Sigmoid colon (tissue), 7 donors: ENCODE measurements around the gene TOM1. TPM values are rescaled to one million over a fixed set of nuclear protein-coding genes. Genes with fewer than 3 reads are reported as not detected.

Experiments used
- DNase-seq: peaks from one replicate; pipeline ENCODE4 v3.0.0-alpha.2; 2019
- H3K27ac ChIP-seq, 4 donors: fragments of 200-600 bp; sonication (generic); one replicate each; pipeline ENCODE4 v1.5.1; 2016 to 2019; ENCODE audit warnings: mild to moderate bottlenecking in 1 of 4
- H3K27me3 ChIP-seq, 3 donors: fragments of 200-600 bp; sonication (generic); one replicate each; pipeline ENCODE4 v1.5.1; 2019; ENCODE audit warnings: mild to moderate bottlenecking in 1 of 3
- H3K36me3 ChIP-seq, 4 donors: fragments of 200-600 bp; sonication (generic); one replicate each; pipeline ENCODE4 v1.5.1; 2016 to 2019
- H3K4me1 ChIP-seq, 4 donors: fragments of 200-600 bp; sonication (generic); one replicate each; pipeline ENCODE4 v1.5.1; 2017 to 2019
- H3K4me3 ChIP-seq, 4 donors: fragments of 200-600 bp; sonication (generic); one replicate each; pipeline ENCODE4 v1.5.1; 2017 to 2019; ENCODE audit warnings: mild to moderate bottlenecking in 2 of 4, moderate library complexity in 1 of 4
- H3K9me3 ChIP-seq, 4 donors: fragments of 200-600 bp in 3 of 4; sonication (generic) in 3 of 4; one replicate each; pipeline versions ENCODE4 v1.5.1 to v1.6.1; 2013 to 2019
- EP300 ChIP-seq, 4 donors: sonication (generic); formaldehyde crosslinking; IDR thresholded peaks; one replicate each; pipeline ENCODE4 v1.6.1; 2017; ENCODE audit warnings: antibody characterized with exemption in 4 of 4
- POLR2A ChIP-seq, 2 donors: fragments of 450-650 bp; IDR thresholded peaks; one replicate each; pipeline ENCODE4 v1.6.1; 2016; ENCODE audit warnings: antibody characterized with exemption in 2 of 2, mild to moderate bottlenecking in 2 of 2, moderate library complexity in 2 of 2
- POLR2AphosphoS5 ChIP-seq, 4 donors: sonication (generic); formaldehyde crosslinking; IDR thresholded peaks; one replicate each; pipeline ENCODE4 v1.6.1; 2017; ENCODE audit warnings: antibody characterized with exemption in 4 of 4
- WGBS, 2 donors: extraction: QIAGEN DNeasy Blood & Tissue Kit; methylation state at CpG; one replicate each; pipeline ENCODE4 v1.1.7; 2013; 5-methylcytosine and 5-hydroxymethylcytosine counted together
- intact Hi-C: fragments of 100-400 bp; cut with DNase I; formaldehyde crosslinking; loops from one replicate; pipeline ENCODE4 v1.15.1; 2023
- polyA plus RNA-seq, 3 donors: library from polyadenylated mRNA; stranded (reverse); fragments of 200-250 nt; gene quantifications; one replicate each; pipeline ENCODE4 v1.2.3, GENCODE V29; 2013
- total RNA-seq, 4 donors: library from RNA; depleted of rRNA; stranded (reverse); fragments of >200 nt; gene quantifications; one replicate each; pipeline ENCODE4 v1.1.0, GENCODE V29; 2016
- TF ChIP-seq, protein P1 (sequence below), 4 experiments: fragments of 450-650 bp in 3 of 4; fragments of 200-600 bp in 1 of 4; IDR thresholded peaks; one replicate each; pipeline ENCODE4 v1.5.1; 2016 to 2019; ENCODE audit warnings: antibody characterized with exemption in 4 of 4, mild to moderate bottlenecking in 3 of 4, moderate library complexity in 2 of 4
- donor health status: healthy with polysubstance abuse.
- donor health status: Bipolar disorder and iron deficiency.
- donor health status: healthy.

TOM1 gene
- total and polyA plus RNA-seq, 7 donors = 32.5 to 66.5 (median 50.8) TPM

DNA sequence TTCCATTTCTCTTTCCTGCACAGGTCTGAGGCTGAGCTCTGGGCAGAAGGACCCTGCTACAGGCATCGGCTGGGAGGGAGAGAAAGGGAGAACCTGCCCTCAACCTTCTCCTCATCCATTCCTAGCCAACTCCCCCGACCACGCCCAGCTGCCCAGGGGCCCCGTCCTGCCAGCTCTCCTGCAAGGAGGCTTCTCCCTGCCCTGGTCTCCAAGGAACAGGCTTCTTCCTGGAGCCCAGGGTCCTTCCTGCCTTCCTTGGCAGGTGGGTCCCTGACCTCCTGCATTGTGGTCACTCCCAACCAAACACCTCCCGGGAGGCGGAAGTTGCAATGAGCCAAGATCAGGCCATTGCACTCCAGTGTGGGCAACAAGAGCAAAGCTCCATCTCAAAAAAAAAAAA, 68.7 kb downstream of the TOM1 start:
- no peaks in the 10 kb centered on the region for H3K36me3 ChIP-seq
- DNase-seq = no peak
- peaks cover 0 to 14% (median 7%) of the 10 kb centered on the region in 4 donors for H3K4me1 ChIP-seq
- H3K27me3 ChIP-seq = peaks cover 0 to 25% (median 5%) of the 10 kb centered on the region in 3 donors
- H3K9me3 ChIP-seq = no peaks in the 10 kb centered on the region
- 38 to 74% methylated on average over 6 of the region's 6 CpGs for WGBS, 2 donors
- TF ChIP-seq EP300 (IDR thresholded peaks at IDR 0.05) = no peak
- no peak for TF ChIP-seq POLR2AphosphoS5 (IDR thresholded peaks at IDR 0.05)
- no peak for TF ChIP-seq POLR2A (IDR thresholded peaks at IDR 0.05)
- TF ChIP-seq, protein P1, sequence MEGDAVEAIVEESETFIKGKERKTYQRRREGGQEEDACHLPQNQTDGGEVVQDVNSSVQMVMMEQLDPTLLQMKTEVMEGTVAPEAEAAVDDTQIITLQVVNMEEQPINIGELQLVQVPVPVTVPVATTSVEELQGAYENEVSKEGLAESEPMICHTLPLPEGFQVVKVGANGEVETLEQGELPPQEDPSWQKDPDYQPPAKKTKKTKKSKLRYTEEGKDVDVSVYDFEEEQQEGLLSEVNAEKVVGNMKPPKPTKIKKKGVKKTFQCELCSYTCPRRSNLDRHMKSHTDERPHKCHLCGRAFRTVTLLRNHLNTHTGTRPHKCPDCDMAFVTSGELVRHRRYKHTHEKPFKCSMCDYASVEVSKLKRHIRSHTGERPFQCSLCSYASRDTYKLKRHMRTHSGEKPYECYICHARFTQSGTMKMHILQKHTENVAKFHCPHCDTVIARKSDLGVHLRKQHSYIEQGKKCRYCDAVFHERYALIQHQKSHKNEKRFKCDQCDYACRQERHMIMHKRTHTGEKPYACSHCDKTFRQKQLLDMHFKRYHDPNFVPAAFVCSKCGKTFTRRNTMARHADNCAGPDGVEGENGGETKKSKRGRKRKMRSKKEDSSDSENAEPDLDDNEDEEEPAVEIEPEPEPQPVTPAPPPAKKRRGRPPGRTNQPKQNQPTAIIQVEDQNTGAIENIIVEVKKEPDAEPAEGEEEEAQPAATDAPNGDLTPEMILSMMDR (IDR thresholded peaks at IDR 0.05) = no peak
- no peak overlapping the region for H3K27ac ChIP-seq
- no peak overlapping the region for H3K4me3 ChIP-seq
- intact Hi-C loops = no loop called here

DNA sequence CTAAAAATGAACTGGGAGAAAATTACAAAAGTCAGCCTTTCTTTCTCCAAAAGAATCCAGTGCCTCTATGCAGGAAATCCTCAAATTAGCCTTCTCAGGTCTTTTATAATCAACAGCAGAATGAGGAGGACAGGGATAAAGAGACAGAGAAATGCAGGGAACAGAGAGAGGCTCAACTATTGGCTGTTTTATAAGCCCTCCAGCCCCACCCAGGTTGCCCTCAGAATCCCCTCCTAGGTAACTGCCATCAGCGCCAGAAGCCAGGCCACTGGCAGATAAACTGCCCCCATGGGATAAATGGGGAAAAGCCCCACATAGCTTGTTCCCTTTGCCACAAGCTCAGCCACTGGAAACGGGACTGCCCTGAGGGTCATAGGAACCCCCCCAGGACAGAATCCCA, 70.3 kb downstream of the TOM1 start:
- H3K27ac ChIP-seq = no peak overlapping the region
- no peaks in the 10 kb centered on the region for H3K36me3 ChIP-seq
- WGBS, 2 donors = 80% methylated on average over 2 of the region's 2 CpGs
- TF ChIP-seq, protein P1 (IDR thresholded peaks at IDR 0.05) = no peak
- no peak for TF ChIP-seq POLR2AphosphoS5 (IDR thresholded peaks at IDR 0.05)
- TF ChIP-seq POLR2A (IDR thresholded peaks at IDR 0.05) = no peak
- peaks cover 0 to 11% (median 5%) of the 10 kb centered on the region in 3 donors for H3K27me3 ChIP-seq
- H3K4me3 ChIP-seq = no peak overlapping the region
- H3K9me3 ChIP-seq = no peaks in the 10 kb centered on the region
- intact Hi-C loops = loop anchor here (2.0 to 10.0 kb wide), 2 partner anchors 19 to 555 kb away; no protein-coding TSS in a partner anchor
- H3K4me1 ChIP-seq = peaks cover 0 to 14% (median 7%) of the 10 kb centered on the region in 4 donors
- DNase-seq = no peak

DNA sequence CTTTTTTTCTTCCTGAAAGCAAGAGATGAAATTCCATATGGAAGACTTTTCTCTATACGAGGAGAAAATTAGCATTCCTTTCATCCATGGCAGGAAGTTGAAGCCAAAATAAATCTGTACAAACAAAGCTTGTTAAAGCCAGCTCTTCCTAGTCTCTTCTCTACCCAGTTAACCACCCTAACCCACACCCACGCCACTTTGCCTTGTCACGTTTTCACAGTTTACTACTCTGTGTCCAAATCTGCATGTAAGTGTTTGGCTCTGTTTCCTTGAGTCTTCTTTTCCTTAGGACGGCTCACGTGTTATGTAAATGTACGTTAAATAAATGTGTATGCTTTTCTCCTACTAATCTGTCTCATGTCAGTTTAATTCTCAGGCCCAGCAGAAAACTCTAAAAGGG, 74.1 kb downstream of the TOM1 start:
- TF ChIP-seq POLR2A (IDR thresholded peaks at IDR 0.05) = no peak
- TF ChIP-seq, protein P1 (IDR thresholded peaks at IDR 0.05) = no peak
- no peak for TF ChIP-seq POLR2AphosphoS5 (IDR thresholded peaks at IDR 0.05)
- TF ChIP-seq EP300 (IDR thresholded peaks at IDR 0.05) = no peak
- H3K27me3 ChIP-seq = no peaks in the 10 kb centered on the region
- intact Hi-C loops = loop anchor here (10.0 kb wide), 1 partner anchor 551 kb away; no protein-coding TSS in a partner anchor
- H3K9me3 ChIP-seq = no peaks in the 10 kb centered on the region
- WGBS, 2 donors = 64 to 84% methylated on average over 6 of the region's 6 CpGs
- no peak for DNase-seq
- no peak overlapping the region for H3K4me3 ChIP-seq
- H3K27ac ChIP-seq = no peak overlapping the region
- peaks cover 0 to 27% (median 19%) of the 10 kb centered on the region in 4 donors for H3K4me1 ChIP-seq
- no peaks in the 10 kb centered on the region for H3K36me3 ChIP-seq

DNA sequence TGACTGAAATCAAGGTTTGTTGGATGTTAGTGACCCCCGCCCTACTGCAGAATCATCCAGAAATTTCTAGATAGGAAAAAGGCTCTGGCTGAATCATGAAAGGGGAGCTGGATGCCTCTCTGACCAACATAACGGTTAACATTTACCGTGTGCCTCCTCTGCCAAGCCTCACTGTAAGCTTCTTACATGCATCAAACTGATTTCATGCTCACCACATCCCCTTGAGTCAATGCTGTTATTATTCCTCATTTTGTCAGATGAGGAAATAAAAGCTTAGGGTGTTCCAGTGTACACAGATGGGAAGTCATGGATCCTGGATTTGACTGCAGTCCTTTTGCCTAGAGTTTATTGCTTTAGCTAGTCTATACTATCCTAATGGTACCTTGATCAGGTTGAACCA, 75.3 kb downstream of the TOM1 start:
- peak overlapping the region in 1 of 4 donors; percentile 87 for H3K27ac ChIP-seq
- TF ChIP-seq POLR2A (IDR thresholded peaks at IDR 0.05) = no peak
- TF ChIP-seq POLR2AphosphoS5 (IDR thresholded peaks at IDR 0.05) = peak in 1 of 4 donors; percentile 36
- H3K9me3 ChIP-seq = no peaks in the 10 kb centered on the region
- H3K4me3 ChIP-seq = no peak overlapping the region
- H3K36me3 ChIP-seq = no peaks in the 10 kb centered on the region
- peaks cover 0 to 28% (median 19%) of the 10 kb centered on the region in 4 donors for H3K4me1 ChIP-seq
- intact Hi-C loops = loop anchor here (10.0 kb wide), 1 partner anchor 550 kb away; no protein-coding TSS in a partner anchor
- DNase-seq = no peak
- 76 to 86% methylated on average over 3 of the region's 3 CpGs for WGBS, 2 donors
- no peaks in the 10 kb centered on the region for H3K27me3 ChIP-seq

DNA sequence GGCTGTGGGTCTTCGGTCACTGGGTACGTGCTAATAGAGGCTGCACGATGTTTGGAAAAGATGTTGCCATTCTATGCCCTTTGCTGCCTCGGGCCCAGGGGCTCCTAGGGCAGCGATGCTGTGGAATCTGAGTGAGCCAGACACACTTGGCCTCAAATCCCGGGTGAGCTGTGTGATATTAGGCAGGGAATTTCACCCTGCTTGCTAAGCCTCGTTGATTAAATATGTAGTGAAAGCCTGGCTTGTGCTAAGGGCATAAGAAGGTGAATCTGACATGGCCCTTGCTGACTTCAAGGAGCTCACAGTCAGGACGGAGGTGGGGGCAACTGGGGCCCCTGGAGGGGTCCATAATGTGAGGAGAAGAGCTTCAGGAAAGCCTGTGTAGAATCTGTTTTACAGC, 75.8 kb downstream of the TOM1 start:
- no peaks in the 10 kb centered on the region for H3K36me3 ChIP-seq
- no peaks in the 10 kb centered on the region for H3K27me3 ChIP-seq
- intact Hi-C loops = loop anchor here (10.0 kb wide), 1 partner anchor 549 kb away; no protein-coding TSS in a partner anchor
- peak overlapping the region in 1 of 4 donors; percentile 87 for H3K27ac ChIP-seq
- 84 to 89% methylated on average over 8 of the region's 8 CpGs for WGBS, 2 donors
- peaks cover 0 to 33% (median 24%) of the 10 kb centered on the region in 4 donors for H3K4me1 ChIP-seq
- H3K9me3 ChIP-seq = no peaks in the 10 kb centered on the region
- DNase-seq = no peak
- TF ChIP-seq, protein P1 (IDR thresholded peaks at IDR 0.05) = no peak
- no peak for TF ChIP-seq EP300 (IDR thresholded peaks at IDR 0.05)
- TF ChIP-seq POLR2A (IDR thresholded peaks at IDR 0.05) = no peak
- no peak for TF ChIP-seq POLR2AphosphoS5 (IDR thresholded peaks at IDR 0.05)
- no peak overlapping the region for H3K4me3 ChIP-seq
